Fibroblast of lung (primary cell): ENCODE data around the gene HDDC2.

ENCODE experiments used
- EZH2 ChIP-seq: IDR thresholded peaks from 2 replicates; pipeline ENCODE4 v1.5.1; 2012; ENCODE audit warnings: low read length, control low read depth, mild to moderate bottlenecking; ENCODE audit errors: missing control alignments
- TF ChIP-seq, protein P1 (sequence below), 2 donors: IDR thresholded peaks in 1 of 2; conservative IDR thresholded peaks in 1 of 2; 1 replicate in 1 of 2; 2 replicates in 1 of 2; pipeline ENCODE4 v1.5.1; 2011 to 2012; ENCODE audit warnings: low read length in 2 of 2, control low read depth in 1 of 2, inconsistent platforms in 1 of 2, low read depth in 1 of 2, mild to moderate bottlenecking in 1 of 2

GRCh38 chr6:125270380-125270779 lies 31.4 kb downstream of the HDDC2 start:
- TF ChIP-seq, protein P1, sequence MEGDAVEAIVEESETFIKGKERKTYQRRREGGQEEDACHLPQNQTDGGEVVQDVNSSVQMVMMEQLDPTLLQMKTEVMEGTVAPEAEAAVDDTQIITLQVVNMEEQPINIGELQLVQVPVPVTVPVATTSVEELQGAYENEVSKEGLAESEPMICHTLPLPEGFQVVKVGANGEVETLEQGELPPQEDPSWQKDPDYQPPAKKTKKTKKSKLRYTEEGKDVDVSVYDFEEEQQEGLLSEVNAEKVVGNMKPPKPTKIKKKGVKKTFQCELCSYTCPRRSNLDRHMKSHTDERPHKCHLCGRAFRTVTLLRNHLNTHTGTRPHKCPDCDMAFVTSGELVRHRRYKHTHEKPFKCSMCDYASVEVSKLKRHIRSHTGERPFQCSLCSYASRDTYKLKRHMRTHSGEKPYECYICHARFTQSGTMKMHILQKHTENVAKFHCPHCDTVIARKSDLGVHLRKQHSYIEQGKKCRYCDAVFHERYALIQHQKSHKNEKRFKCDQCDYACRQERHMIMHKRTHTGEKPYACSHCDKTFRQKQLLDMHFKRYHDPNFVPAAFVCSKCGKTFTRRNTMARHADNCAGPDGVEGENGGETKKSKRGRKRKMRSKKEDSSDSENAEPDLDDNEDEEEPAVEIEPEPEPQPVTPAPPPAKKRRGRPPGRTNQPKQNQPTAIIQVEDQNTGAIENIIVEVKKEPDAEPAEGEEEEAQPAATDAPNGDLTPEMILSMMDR (conservative IDR thresholded peaks at IDR 0.05 in 1 of 2, IDR thresholded peaks at IDR 0.05 in 1 of 2; ENCODE audit: low read depth in 1 of 2, low read length in 2 of 2): no peak
- TF ChIP-seq EZH2: no peak
